Subcutaneous abdominal adipose tissue (tissue), 5 donors: ENCODE results near the gene GPR87.
A peak's percentile ranks its signal among the peaks of the same experiment; 100 is the strongest.

Source experiments
- H3K27ac ChIP-seq: one replicate; pipeline ENCODE4 v1.7.0; 2013; ENCODE audit warnings: low read depth, mild to moderate bottlenecking, inconsistent platforms, low read length, moderate library complexity
- H3K27me3 ChIP-seq, 5 donors: one replicate each; pipeline ENCODE4 v1.7.0; 2013; ENCODE audit warnings: low read length in 5 of 5, inconsistent platforms in 1 of 5; ENCODE audit not compliant: control insufficient read depth in 5 of 5, insufficient read depth in 4 of 5
- H3K36me3 ChIP-seq, 5 donors: one replicate each; pipeline ENCODE4 v1.7.0; 2013; ENCODE audit warnings: low read length in 5 of 5; ENCODE audit not compliant: control insufficient read depth in 5 of 5, insufficient read depth in 5 of 5
- H3K4me1 ChIP-seq, 5 donors: one replicate each; pipeline ENCODE4 v1.7.0; 2013; ENCODE audit warnings: low read length in 5 of 5, mild to moderate bottlenecking in 3 of 5, moderate library complexity in 1 of 5; ENCODE audit not compliant: control insufficient read depth in 5 of 5, insufficient read depth in 5 of 5
- H3K4me3 ChIP-seq, 5 donors: one replicate each; pipeline ENCODE4 v1.7.0; 2013; ENCODE audit warnings: low read length in 5 of 5, low read depth in 1 of 5
- H3K9ac ChIP-seq, 5 donors: one replicate each; pipeline ENCODE4 v1.7.0; 2013; ENCODE audit warnings: low read length in 5 of 5, mild to moderate bottlenecking in 4 of 5, moderate library complexity in 3 of 5
- H3K9me3 ChIP-seq, 5 donors: one replicate each; pipeline ENCODE4 v1.7.0; 2013; ENCODE audit warnings: low read length in 5 of 5; ENCODE audit not compliant: control insufficient read depth in 5 of 5
- donor health status: healthy.
- donor health status: healthy.
- donor health status: healthy.
- donor health status: healthy.
- donor health status: healthy.

The GPR87 gene

DNA sequence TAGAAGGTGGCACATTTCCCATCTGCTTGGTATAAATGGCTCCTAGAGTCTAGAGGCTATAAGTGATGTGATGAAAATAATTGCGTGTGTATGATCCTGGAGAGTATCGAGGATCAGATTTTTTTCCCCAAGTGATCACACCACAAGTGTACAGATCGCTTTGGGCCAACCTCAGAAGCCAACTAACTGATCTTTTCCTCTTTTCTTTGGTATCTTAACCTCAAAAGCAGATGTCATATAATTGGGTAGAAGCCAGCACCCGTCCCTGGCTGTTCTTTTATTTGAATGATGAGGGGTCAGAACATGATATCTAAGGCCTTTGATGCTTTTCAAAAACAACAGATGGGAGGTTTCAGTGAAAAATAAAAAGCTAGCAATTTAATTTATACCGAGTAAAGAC is 41.5 kb downstream of the GPR87 start:
- H3K9ac ChIP-seq, result peak overlapping the region in 1 of 5 donors; percentile 2
- H3K27me3 ChIP-seq, result no peaks in the 10 kb centered on the region
- H3K4me1 ChIP-seq, result peaks cover 0 to 5% (median 0%) of the 10 kb centered on the region in 5 donors
- no peak overlapping the region for H3K27ac ChIP-seq
- H3K4me3 ChIP-seq, result peak overlapping the region in 3 of 5 donors; percentile 1 to 59 (median 23)
- no peaks in the 10 kb centered on the region for H3K9me3 ChIP-seq
- no peaks in the 10 kb centered on the region for H3K36me3 ChIP-seq

DNA sequence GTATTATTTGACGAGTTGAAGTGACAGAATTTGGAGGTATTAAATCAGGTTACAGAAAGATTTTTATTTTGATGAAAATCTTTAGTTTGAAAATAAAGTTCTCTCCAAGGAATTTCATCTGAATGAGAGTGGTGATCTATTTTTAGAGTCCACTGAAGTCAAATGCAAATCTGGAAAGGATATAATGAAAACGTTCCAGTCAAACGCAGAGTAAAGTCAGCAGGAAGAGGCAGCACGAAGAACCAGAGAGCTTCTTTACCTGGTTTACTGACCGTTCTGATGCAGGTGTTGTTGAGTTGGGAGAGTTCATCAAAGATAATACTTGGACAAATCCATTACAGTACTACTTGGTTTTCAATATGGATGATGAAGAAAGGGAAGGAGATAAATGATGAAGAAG is 47.0 kb downstream of the GPR87 start:
- peaks cover 0 to 8% (median 5%) of the 10 kb centered on the region in 5 donors for H3K4me1 ChIP-seq
- H3K27me3 ChIP-seq, result no peaks in the 10 kb centered on the region
- no peaks in the 10 kb centered on the region for H3K36me3 ChIP-seq
- no peak overlapping the region for H3K27ac ChIP-seq
- H3K9ac ChIP-seq, result no peak overlapping the region
- H3K4me3 ChIP-seq, result no peak overlapping the region
- H3K9me3 ChIP-seq, result no peaks in the 10 kb centered on the region

DNA sequence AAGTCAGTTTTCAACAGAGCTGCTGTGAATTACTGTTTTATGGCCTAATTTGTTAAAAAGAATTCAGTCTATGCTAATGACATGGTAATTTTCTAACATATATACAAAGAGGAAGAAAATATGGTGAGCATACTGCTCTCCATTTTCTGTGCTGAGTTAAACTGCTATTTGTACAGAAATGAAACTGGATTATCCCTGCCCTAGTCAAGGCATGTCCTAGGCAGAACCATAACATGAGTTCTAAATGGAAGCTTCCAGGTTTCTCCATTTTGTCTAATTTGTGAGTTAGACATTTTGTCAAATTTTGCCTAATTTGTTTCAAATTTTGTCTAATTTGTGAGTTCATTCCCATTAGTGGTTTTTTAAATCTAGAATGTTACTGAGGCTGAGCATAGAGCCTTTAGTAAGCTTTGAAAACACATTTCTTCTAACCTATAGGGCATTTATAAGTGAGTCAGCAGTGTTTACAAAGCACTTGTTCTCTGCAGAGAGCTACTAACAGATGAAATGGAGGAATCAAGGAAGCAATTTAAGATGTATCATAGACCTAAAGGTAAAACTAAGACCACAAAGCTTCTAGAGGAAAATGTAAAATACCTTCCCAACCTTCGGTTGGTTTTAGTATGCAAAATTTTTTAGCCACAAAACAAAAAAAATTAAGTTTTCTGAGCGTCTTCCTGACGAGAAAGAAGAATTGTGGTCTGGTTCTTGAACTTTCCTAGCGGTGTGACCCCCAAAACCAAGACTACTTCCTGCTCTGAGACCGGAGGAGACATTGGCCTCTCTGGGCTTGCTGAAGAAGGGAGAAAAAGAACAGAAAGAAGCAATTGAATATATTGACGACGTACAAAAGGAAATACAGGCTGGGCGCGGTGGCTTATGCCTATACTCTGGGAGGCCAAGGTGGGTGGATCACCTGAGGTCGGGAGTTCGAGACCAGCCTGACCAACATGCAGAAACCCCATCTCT is 48.1 kb downstream of the GPR87 start:
- H3K27ac ChIP-seq, result no peak overlapping the region
- H3K9ac ChIP-seq, result no peak overlapping the region
- no peaks in the 10 kb centered on the region for H3K27me3 ChIP-seq
- H3K4me1 ChIP-seq, result peaks cover 0 to 12% (median 7%) of the 10 kb centered on the region in 5 donors
- H3K9me3 ChIP-seq, result no peaks in the 10 kb centered on the region
- no peaks in the 10 kb centered on the region for H3K36me3 ChIP-seq
- no peak overlapping the region for H3K4me3 ChIP-seq

DNA sequence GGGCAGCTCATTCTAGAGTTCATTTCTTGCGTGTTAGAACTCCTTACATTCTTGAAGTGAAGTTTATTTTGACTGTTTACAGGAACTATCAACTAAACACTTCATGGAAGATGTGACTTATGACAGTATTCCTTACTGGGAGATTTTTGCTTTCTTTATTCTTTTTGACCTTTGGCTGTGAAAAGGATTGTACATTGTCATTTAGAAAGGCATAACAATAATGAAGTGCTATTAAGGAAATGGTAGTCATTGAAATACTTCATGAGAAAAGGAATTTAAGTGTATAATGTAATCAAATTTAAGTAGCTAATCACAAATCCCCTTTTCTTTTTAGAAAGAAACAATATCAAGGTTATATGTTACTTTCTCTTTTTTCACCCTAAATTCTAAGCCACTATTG is 49.6 kb downstream of the GPR87 start:
- Histone ChIP-seq H3K27ac (no peak overlapping the region), H3K27me3 (no peaks in the 10 kb centered on the region), H3K4me1 (peaks cover 0 to 13% (median 7%) of the 10 kb centered on the region in 5 donors), H3K4me3 (no peak overlapping the region), H3K9me3 (no peaks in the 10 kb centered on the region), H3K9ac (no peak overlapping the region), H3K36me3 (peaks cover 0 to 3% (median 0%) of the 10 kb centered on the region in 5 donors)

DNA sequence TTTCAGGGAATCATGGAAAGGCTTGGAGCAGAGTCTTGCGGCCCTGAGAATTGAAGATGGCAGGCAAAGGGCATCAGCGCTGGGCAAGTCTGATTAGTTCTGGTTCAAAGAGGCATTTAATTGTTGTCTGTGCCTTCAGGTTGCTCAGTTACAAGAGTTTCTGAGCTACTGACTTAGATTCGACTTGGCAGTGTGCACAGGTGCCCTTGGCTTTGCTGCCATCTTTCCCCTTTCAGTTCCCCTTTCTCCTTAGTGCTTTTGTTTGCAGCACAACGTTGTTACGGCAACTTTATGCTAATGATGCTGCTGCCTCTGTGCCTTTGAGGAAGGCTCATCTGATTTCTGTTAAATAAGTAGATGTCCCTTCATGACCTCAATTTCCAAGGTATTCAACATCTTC is 50.8 kb downstream of the GPR87 start:
- Histone ChIP-seq H3K9me3 (no peaks in the 10 kb centered on the region), H3K27ac (no peak overlapping the region), H3K4me3 (no peak overlapping the region), H3K9ac (no peak overlapping the region), H3K27me3 (no peaks in the 10 kb centered on the region), H3K4me1 (peaks cover 0 to 13% (median 7%) of the 10 kb centered on the region in 5 donors), H3K36me3 (peaks cover 0 to 3% (median 0%) of the 10 kb centered on the region in 5 donors)

DNA sequence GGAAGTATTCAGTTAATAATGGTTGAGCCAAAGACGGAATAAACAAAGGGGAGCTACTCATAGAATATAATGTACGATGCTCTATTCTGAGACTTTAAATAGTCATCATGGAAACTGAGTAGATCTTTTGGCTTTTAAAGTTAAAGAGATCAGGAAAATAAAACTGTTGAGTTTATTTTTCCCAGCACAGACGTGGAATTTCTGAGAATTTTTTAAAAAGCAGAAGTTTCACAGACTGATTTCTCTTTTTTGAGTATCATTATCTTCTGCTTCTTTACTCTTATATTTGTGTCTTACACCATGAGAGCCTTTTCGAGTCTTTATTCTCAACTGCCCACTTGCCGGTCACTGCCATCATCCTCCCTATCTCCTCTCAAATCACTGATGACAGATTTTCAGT is 51.5 kb downstream of the GPR87 start:
- H3K27ac ChIP-seq, result no peak overlapping the region
- peaks cover 0 to 13% (median 5%) of the 10 kb centered on the region in 5 donors for H3K4me1 ChIP-seq

DNA sequence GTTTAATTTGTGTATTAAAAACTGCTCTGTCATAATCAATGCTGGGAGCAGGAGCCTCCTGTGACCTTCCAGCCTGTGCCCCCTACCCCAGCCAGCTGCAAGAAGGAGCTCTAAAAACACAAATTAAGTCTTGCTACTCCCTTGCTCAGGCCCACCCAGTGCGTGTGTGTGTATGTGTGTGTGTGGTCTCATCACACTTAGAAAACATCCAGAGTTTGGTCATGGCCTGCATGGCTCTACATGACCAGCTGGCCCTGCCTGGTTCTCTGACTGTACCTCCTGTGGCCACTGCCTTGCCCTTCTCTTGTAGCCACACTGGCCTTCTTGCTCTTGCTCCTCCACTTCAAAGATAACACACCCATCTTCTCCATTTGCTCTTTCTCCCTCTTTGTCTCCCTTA is 52.0 kb downstream of the GPR87 start:
- Histone ChIP-seq H3K4me3 (no peak overlapping the region), H3K9me3 (no peaks in the 10 kb centered on the region)

More for the DNA sequence above, 51.5 kb downstream of the GPR87 start:
- Histone ChIP-seq H3K27me3 (no peaks in the 10 kb centered on the region), H3K9me3 (no peaks in the 10 kb centered on the region), H3K36me3 (peaks cover 0 to 3% (median 0%) of the 10 kb centered on the region in 5 donors), H3K4me3 (no peak overlapping the region), H3K9ac (no peak overlapping the region)

DNA sequence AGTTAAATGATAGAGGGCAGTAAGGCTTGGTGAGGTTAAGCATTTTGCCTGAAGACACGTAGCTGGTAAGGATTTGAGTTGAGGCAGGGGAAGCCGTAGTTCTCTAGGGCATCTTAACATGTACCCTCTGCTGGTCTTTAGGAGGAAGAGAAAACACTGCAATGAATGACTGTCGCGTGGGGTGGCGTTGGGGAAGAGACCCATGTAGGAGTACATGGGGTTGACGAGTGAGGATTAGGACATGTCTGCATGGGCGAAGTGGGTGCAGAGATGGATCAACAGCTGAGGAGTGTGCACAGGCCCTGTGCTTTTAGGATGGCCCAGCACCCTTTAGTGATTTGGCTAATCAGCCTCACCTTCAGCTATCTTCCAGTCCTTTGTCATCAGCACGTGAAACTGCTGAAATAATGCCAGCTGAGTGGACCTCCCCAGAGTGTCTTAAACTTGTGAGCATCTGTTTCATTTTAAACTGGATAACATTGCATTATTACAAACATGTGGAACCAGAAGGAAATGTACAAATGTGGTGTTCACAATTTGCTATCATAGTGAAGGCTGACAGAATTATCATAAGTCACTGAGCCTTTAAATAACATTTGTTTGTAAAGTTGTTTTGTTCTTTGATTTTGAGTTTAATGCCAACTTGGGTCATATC is 53.6 kb downstream of the GPR87 start:
- H3K27ac ChIP-seq, result no peak overlapping the region
- peaks cover 0 to 13% (median 0%) of the 10 kb centered on the region in 5 donors for H3K4me1 ChIP-seq
- H3K9ac ChIP-seq, result no peak overlapping the region
- peaks cover 0 to 3% (median 0%) of the 10 kb centered on the region in 5 donors for H3K36me3 ChIP-seq
- H3K27me3 ChIP-seq, result no peaks in the 10 kb centered on the region
- H3K4me3 ChIP-seq, result no peak overlapping the region
- H3K9me3 ChIP-seq, result no peaks in the 10 kb centered on the region

More for the DNA sequence above, 52.0 kb downstream of the GPR87 start:
- no peak overlapping the region for H3K27ac ChIP-seq
- H3K9ac ChIP-seq, result no peak overlapping the region
- H3K27me3 ChIP-seq, result no peaks in the 10 kb centered on the region
- peaks cover 0 to 13% (median 5%) of the 10 kb centered on the region in 5 donors for H3K4me1 ChIP-seq
- H3K36me3 ChIP-seq, result peaks cover 0 to 3% (median 0%) of the 10 kb centered on the region in 5 donors

DNA sequence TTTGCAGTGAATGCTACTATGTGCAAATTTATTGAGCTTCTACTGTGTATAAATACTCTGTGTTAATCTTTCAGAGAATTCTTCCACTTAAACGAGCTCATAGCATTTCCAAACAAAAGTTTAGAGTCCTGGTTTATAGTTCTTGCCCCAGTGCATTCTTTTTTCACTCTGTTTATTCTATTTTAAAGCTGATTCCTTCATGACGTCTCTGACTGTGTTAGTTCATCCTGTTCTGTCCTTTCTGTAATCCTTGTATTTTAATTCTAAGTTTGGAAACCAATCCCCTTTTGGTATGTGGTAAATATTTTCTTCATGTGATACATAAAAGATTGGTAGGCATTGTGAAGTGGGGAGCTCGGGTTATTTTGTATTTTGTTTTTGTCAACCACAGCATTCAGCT is 57.0 kb downstream of the GPR87 start:
- Histone ChIP-seq H3K9ac (no peak overlapping the region), H3K36me3 (peaks cover 0 to 3% (median 0%) of the 10 kb centered on the region in 5 donors), H3K4me1 (peaks cover 0 to 6% (median 0%) of the 10 kb centered on the region in 5 donors), H3K4me3 (no peak overlapping the region), H3K27me3 (no peaks in the 10 kb centered on the region), H3K27ac (no peak overlapping the region), H3K9me3 (no peaks in the 10 kb centered on the region)

DNA sequence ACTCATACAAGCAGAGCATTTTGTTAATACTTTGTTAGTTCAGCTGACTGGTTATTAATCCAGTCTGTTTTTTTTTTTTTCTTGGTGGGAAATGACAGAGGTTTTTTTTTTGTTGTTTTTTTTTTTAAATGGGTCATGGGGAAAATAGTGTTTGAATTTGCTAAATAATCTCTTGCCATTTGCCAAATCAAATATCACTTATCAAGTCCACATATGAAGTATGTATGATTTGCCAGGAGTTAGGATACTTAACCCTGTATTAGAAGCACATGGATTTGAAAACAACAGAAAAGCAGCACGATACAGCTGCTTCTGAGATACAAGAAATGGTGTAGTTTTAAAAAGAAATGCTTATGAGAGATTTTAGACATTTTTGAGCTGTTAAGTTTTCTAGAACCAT is 59.9 kb downstream of the GPR87 start:
- no peaks in the 10 kb centered on the region for H3K36me3 ChIP-seq

More for the DNA sequence above, 59.9 kb downstream of the GPR87 start:
- no peak overlapping the region for H3K9ac ChIP-seq
- no peak overlapping the region for H3K4me3 ChIP-seq
- H3K4me1 ChIP-seq, result no peaks in the 10 kb centered on the region
- no peaks in the 10 kb centered on the region for H3K27me3 ChIP-seq
- no peak overlapping the region for H3K27ac ChIP-seq
- H3K9me3 ChIP-seq, result no peaks in the 10 kb centered on the region
